Heart left ventricle (tissue), 13 donors: ENCODE results near the gene PARD6G.

Source experiments
- POLR2A ChIP-seq, 2 donors: fragments of 450-650 bp; IDR thresholded peaks; one replicate each; pipeline ENCODE4 v1.6.1; 2017; ENCODE audit warnings: antibody characterized with exemption in 2 of 2, mild to moderate bottlenecking in 2 of 2, moderate library complexity in 2 of 2
- TF ChIP-seq, protein P1 (sequence below), 12 donors: fragments of 200-600 bp; sonication (generic) in 4 of 12; IDR thresholded peaks; one replicate each; pipeline versions ENCODE4 v1.5.0 to v1.8.0; 2018 to 2022; ENCODE audit warnings: antibody characterized with exemption in 12 of 12, mild to moderate bottlenecking in 5 of 12
- donor health status: ischemic (EF 13 %, LVEDD 7.1; RV severe dilation, severe dysfunction).
- donor health status: DM: no; HTN: yes; CAD: no.
- donor health status: DM: no; HTN: no; CAD: no.
- donor health status: ischemic (EF 25% LVEDD 6.9; RV normal size, moderate dysfunction).
- donor health status: ischemic (EF 25% LVEDD 5.7; RV mildly dilated, moderate dysfunction).
- donor health status: ischemic (EF 35%, LVEDD 5.7; RV mildly dilated, moderate dysfunction).
- donor health status: nonischemic (EF 11% LVEDD 7.7; RV severe dilation, severe dysfunction).
- donor health status: DM: yes; HTN: yes; CAD: no.
- donor health status: PGD.
- donor health status: ischemic (EF 29% LVEDD 5.4; RV normal size, mild dysfunction).
- donor health status: nonischemic (EF 23%, LVEDD 6.1; RV moderate dilation, normal function).

DNA sequence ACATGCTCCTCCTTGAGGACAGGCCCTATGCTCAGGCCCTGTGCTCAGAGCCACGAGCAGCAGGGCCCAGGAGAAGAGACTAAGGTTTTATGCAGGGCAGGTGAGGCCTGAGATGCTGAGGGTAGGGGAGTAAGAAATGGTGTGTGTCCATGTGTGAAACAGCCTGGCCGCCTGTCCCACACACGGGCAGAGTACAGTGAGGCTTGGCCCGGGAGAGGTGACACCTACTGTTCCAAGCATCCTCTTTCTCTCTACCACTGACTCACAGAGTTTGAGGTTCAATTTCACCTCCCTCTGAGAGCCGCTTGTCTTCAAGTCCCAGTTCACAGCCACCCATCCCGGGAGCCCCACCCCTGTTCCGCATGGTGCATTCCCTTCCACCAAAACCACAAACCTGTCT is 84.1 kb downstream of the PARD6G start:
- TF ChIP-seq, protein P1, sequence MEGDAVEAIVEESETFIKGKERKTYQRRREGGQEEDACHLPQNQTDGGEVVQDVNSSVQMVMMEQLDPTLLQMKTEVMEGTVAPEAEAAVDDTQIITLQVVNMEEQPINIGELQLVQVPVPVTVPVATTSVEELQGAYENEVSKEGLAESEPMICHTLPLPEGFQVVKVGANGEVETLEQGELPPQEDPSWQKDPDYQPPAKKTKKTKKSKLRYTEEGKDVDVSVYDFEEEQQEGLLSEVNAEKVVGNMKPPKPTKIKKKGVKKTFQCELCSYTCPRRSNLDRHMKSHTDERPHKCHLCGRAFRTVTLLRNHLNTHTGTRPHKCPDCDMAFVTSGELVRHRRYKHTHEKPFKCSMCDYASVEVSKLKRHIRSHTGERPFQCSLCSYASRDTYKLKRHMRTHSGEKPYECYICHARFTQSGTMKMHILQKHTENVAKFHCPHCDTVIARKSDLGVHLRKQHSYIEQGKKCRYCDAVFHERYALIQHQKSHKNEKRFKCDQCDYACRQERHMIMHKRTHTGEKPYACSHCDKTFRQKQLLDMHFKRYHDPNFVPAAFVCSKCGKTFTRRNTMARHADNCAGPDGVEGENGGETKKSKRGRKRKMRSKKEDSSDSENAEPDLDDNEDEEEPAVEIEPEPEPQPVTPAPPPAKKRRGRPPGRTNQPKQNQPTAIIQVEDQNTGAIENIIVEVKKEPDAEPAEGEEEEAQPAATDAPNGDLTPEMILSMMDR (IDR thresholded peaks at IDR 0.05) = no peak
- no peak for TF ChIP-seq POLR2A (IDR thresholded peaks at IDR 0.05)
